ENCODE measurements around the gene ADCK2.
"Not testable (repeated sequence)": the region's sequence is repeated elsewhere in the genome, so short reads cannot be mapped to it uniquely, and the experiment has no call there.

Gene ADCK2

GRCh38 chr7:140672382-140673062 lies at the start of gene ADCK2:
TSS of gene ADCK2 (plus strand) at chr7:140672945. CDS start at chr7:140673331, 386 bp downstream.
- peak; percentile 76 for DNase-seq

- no peak for DNase-seq
Measured at GRCh38 chr7:140623980-140624379, 48.8 kb upstream of the ADCK2 start.

GRCh38 chr7:140624392-140625191 lies 48.2 kb upstream of the ADCK2 start:
- DNase-seq: no peak

- not testable (repeated sequence) for DNase-seq
Measured at GRCh38 chr7:140625192-140625558, 47.6 kb upstream of the ADCK2 start.

- no peak for DNase-seq
Measured at GRCh38 chr7:140625908-140626868, 46.6 kb upstream of the ADCK2 start.

- DNase-seq: no peak
Measured at GRCh38 chr7:140631021-140631420, 41.7 kb upstream of the ADCK2 start.

- DNase-seq: no peak
Measured at GRCh38 chr7:140631602-140632001, 41.1 kb upstream of the ADCK2 start.

GRCh38 chr7:140635345-140635744 lies 37.4 kb upstream of the ADCK2 start:
- DNase-seq: no peak

- DNase-seq: no peak
Measured at GRCh38 chr7:140635816-140636215, 36.9 kb upstream of the ADCK2 start.

GRCh38 chr7:140637400-140637799 lies 35.3 kb upstream of the ADCK2 start:
- no peak for DNase-seq

- DNase-seq: no peak
Measured at GRCh38 chr7:140638173-140638791, 34.5 kb upstream of the ADCK2 start.

GRCh38 chr7:140639366-140640053 lies 33.2 kb upstream of the ADCK2 start:
- no peak for DNase-seq

GRCh38 chr7:140640060-140640637 lies 32.6 kb upstream of the ADCK2 start:
- no peak for DNase-seq

GRCh38 chr7:140640727-140641523 lies 31.8 kb upstream of the ADCK2 start, which contains the start of gene DENND2A:
TSS of gene DENND2A (minus strand) at chr7:140640813. CDS start at chr7:140602397, 38,416 bp downstream.
- no peak for DNase-seq

- DNase-seq: no peak
Measured at GRCh38 chr7:140641524-140642195, 31.1 kb upstream of the ADCK2 start.

GRCh38 chr7:140643416-140643815 lies 29.3 kb upstream of the ADCK2 start:
- DNase-seq: no peak

GRCh38 chr7:140644761-140645160 lies 28.0 kb upstream of the ADCK2 start:
- not testable (repeated sequence) for DNase-seq

- no peak for DNase-seq
Measured at GRCh38 chr7:140645166-140645900, 27.4 kb upstream of the ADCK2 start.

- peak; percentile 46 for DNase-seq
Measured at GRCh38 chr7:140646931-140647647, 25.7 kb upstream of the ADCK2 start.
